HEK293 (cell line): Measurements from ENCODE around the gene CFI.

Experiments used
- CTCF ChIA-PET: fragments of 350-600 bp; formaldehyde crosslinking; extraction: SDS; loops from one replicate; lab custom pipeline; 2021; ENCODE audit warnings: antibody characterized with exemption; lab: Yijun Ruan, JAX
- POLR2A ChIA-PET: fragments of 300-600 bp; formaldehyde crosslinking; extraction: SDS; loops from one replicate; lab custom pipeline; 2020; ENCODE audit warnings: antibody characterized with exemption, inconsistent platforms; lab: Yijun Ruan, JAX
- H3K27ac ChIP-seq: fragments of 200-500 bp; sonication (Bioruptor generic); 2 replicates; pipeline ENCODE4 v1.5.1; 2014; ENCODE audit warnings: low read depth, low read length, control low read depth, inconsistent platforms; ENCODE audit errors: extremely low read depth
- H3K36me3 ChIP-seq, 2 experiments: fragments of 200-500 bp in 1 of 2; sonication (Bioruptor generic) in 1 of 2; 1 replicate in 1 of 2; 2 replicates in 1 of 2; pipeline ENCODE4 v1.5.1; 2014 to 2017; ENCODE audit warnings: inconsistent platforms in 2 of 2, low read length in 2 of 2; ENCODE audit not compliant: control insufficient read depth in 2 of 2, insufficient read depth in 1 of 2
- H3K4me1 ChIP-seq: fragments of 200-500 bp; sonication (Bioruptor generic); 2 replicates; pipeline ENCODE4 v1.5.1; 2014; ENCODE audit warnings: mild to moderate bottlenecking, low read length, inconsistent platforms; ENCODE audit not compliant: control insufficient read depth, insufficient read depth
- H3K4me3 ChIP-seq: 2 replicates; pipeline ENCODE4 v1.5.1; 2011; ENCODE audit warnings: low read depth, mild to moderate bottlenecking, control low read depth, low read length, moderate library complexity
- H3K9me3 ChIP-seq: fragments of 200-500 bp; sonication (Bioruptor generic); 2 replicates; pipeline ENCODE4 v1.5.1; 2014; ENCODE audit warnings: low read depth, low read length, inconsistent platforms; ENCODE audit not compliant: control insufficient read depth, insufficient read depth
- GFI1B ChIP-seq: fragments of 450-650 bp; formaldehyde crosslinking; IDR thresholded peaks from 2 replicates; pipeline ENCODE4 v1.5.1; 2016; ENCODE audit warnings: missing biosample characterization, missing genetic modification characterization
- HOXA7 ChIP-seq: sonication (generic); formaldehyde crosslinking; IDR thresholded peaks from 2 replicates; pipeline ENCODE4 v1.8.1; 2022; ENCODE audit warnings: missing genetic modification reagents, borderline replicate concordance
- INSM2 ChIP-seq: fragments of 450-650 bp; formaldehyde crosslinking; IDR thresholded peaks from 2 replicates; pipeline ENCODE4 v1.5.1; 2016; ENCODE audit warnings: missing biosample characterization, missing genetic modification characterization
- KLF17 ChIP-seq: fragments of 450-650 bp; formaldehyde crosslinking; IDR thresholded peaks from 2 replicates; pipeline ENCODE4 v1.5.1; 2016; ENCODE audit warnings: missing biosample characterization, missing genetic modification characterization
- SP2 ChIP-seq: fragments of 450-650 bp; formaldehyde crosslinking; IDR thresholded peaks from 2 replicates; pipeline ENCODE4 v1.5.1; 2016; ENCODE audit warnings: missing biosample characterization, missing genetic modification characterization
- SP3 ChIP-seq: fragments of 450-650 bp; formaldehyde crosslinking; IDR thresholded peaks from 2 replicates; pipeline ENCODE4 v1.5.1; 2016; ENCODE audit warnings: missing biosample characterization, missing genetic modification characterization
- ZBTB10 ChIP-seq: fragments of 450-650 bp; formaldehyde crosslinking; IDR thresholded peaks from 2 replicates; pipeline ENCODE4 v1.5.1; 2016; ENCODE audit warnings: missing biosample characterization, missing genetic modification characterization
- ZBTB48 ChIP-seq: fragments of 450-650 bp; formaldehyde crosslinking; IDR thresholded peaks from 2 replicates; pipeline ENCODE4 v1.5.1; 2016; ENCODE audit warnings: missing biosample characterization, missing genetic modification characterization
- ZBTB49 ChIP-seq: fragments of 450-650 bp; formaldehyde crosslinking; IDR thresholded peaks from 2 replicates; pipeline ENCODE4 v1.5.1; 2016; ENCODE audit warnings: missing biosample characterization, missing genetic modification characterization, low read depth
- ZBTB7A ChIP-seq: fragments of 450-650 bp; formaldehyde crosslinking; IDR thresholded peaks from 2 replicates; pipeline ENCODE4 v1.5.1; 2016; ENCODE audit warnings: low read depth, missing biosample characterization, missing genetic modification characterization
- ZNF16 ChIP-seq: fragments of 450-650 bp; formaldehyde crosslinking; IDR thresholded peaks from 2 replicates; pipeline ENCODE4 v1.5.1; 2016; ENCODE audit warnings: low read depth, missing biosample characterization, missing genetic modification characterization
- ZNF26 ChIP-seq: fragments of 450-650 bp; formaldehyde crosslinking; IDR thresholded peaks from 2 replicates; pipeline ENCODE4 v1.5.1; 2016; ENCODE audit warnings: missing biosample characterization, missing genetic modification characterization
- ZNF302 ChIP-seq: fragments of 450-650 bp; formaldehyde crosslinking; IDR thresholded peaks from 2 replicates; pipeline ENCODE4 v1.5.1; 2016; ENCODE audit warnings: missing biosample characterization, missing genetic modification characterization, low read depth
- ZNF324 ChIP-seq: fragments of 450-650 bp; formaldehyde crosslinking; IDR thresholded peaks from 2 replicates; pipeline ENCODE4 v1.5.1; 2016; ENCODE audit warnings: missing biosample characterization, missing genetic modification characterization
- ZNF362 ChIP-seq: fragments of 450-650 bp; formaldehyde crosslinking; IDR thresholded peaks from 2 replicates; pipeline ENCODE4 v1.5.1; 2016; ENCODE audit warnings: missing biosample characterization, missing genetic modification characterization
- ZNF513 ChIP-seq: fragments of 450-650 bp; IDR thresholded peaks from 2 replicates; pipeline ENCODE4 v1.5.1; 2018; ENCODE audit warnings: missing biosample characterization, missing genetic modification characterization
- ZNF548 ChIP-seq: fragments of 450-650 bp; formaldehyde crosslinking; IDR thresholded peaks from 2 replicates; pipeline ENCODE4 v1.5.1; 2016; ENCODE audit warnings: missing biosample characterization, missing genetic modification characterization
- ZNF571 ChIP-seq: fragments of 450-650 bp; formaldehyde crosslinking; IDR thresholded peaks from 2 replicates; pipeline ENCODE4 v1.5.0; 2017; ENCODE audit warnings: missing biosample characterization, missing genetic modification characterization
- ZNF580 ChIP-seq: fragments of 450-650 bp; formaldehyde crosslinking; IDR thresholded peaks from 2 replicates; pipeline ENCODE4 v1.5.1; 2016; ENCODE audit warnings: missing biosample characterization, missing genetic modification characterization
- ZNF621 ChIP-seq: fragments of 450-650 bp; formaldehyde crosslinking; IDR thresholded peaks from 2 replicates; pipeline ENCODE4 v1.5.1; 2017; ENCODE audit warnings: missing biosample characterization, missing genetic modification characterization
- ZNF677 ChIP-seq: fragments of 450-650 bp; IDR thresholded peaks from 2 replicates; pipeline ENCODE4 v1.5.0; 2018; ENCODE audit warnings: missing biosample characterization, mild to moderate bottlenecking, missing genetic modification characterization, moderate library complexity
- ZNF768 ChIP-seq: fragments of 450-650 bp; formaldehyde crosslinking; IDR thresholded peaks from 2 replicates; pipeline ENCODE4 v1.5.1; 2018; ENCODE audit warnings: missing biosample characterization, mild to moderate bottlenecking, missing genetic modification characterization
- ZNF843 ChIP-seq: fragments of 450-650 bp; formaldehyde crosslinking; IDR thresholded peaks from 2 replicates; pipeline ENCODE4 v1.5.1; 2016; ENCODE audit warnings: missing biosample characterization, missing genetic modification characterization

CFI gene

GRCh38 chr4:109760682-109761081 is 41.1 kb downstream of the CFI start:
- TF ChIP-seq ZNF26 (no peak), KLF17 (tag by site-specific recombination) (no peak), ZNF548 (tag by site-specific recombination) (no peak), HOXA7 (CRISPR knock-in tag) (no peak), ZNF302 (no peak), ZBTB48 (tag by site-specific recombination) (no peak), ZNF677 (tag by site-specific recombination) (no peak), ZNF843 (tag by site-specific recombination) (no peak), INSM2 (tag by site-specific recombination) (no peak), ZNF513 (no peak), ZNF571 (tag by site-specific recombination) (no peak), GFI1B (tag by site-specific recombination) (no peak), ZNF362 (tag by site-specific recombination) (no peak), ZBTB10 (tag by site-specific recombination) (no peak)
- no peak overlapping the region for H3K4me3 ChIP-seq
- no peak overlapping the region for H3K27ac ChIP-seq
- H3K4me1 ChIP-seq = no peaks in the 10 kb centered on the region
- POLR2A ChIA-PET = no interaction called here
- no peaks in the 10 kb centered on the region for H3K36me3 ChIP-seq
- no peaks in the 10 kb centered on the region for H3K9me3 ChIP-seq
- CTCF ChIA-PET = interaction anchor here (0.7 kb wide), 1 partner anchor 119 kb away, joined by 5 read pairs; no protein-coding TSS in a partner anchor

GRCh38 chr4:109755656-109756055 is 46.1 kb downstream of the CFI start:
- H3K27ac ChIP-seq = no peak overlapping the region
- CTCF ChIA-PET = no interaction called here
- no peaks in the 10 kb centered on the region for H3K36me3 ChIP-seq
- no peaks in the 10 kb centered on the region for H3K4me1 ChIP-seq
- H3K9me3 ChIP-seq = no peaks in the 10 kb centered on the region
- H3K4me3 ChIP-seq = no peak overlapping the region
- POLR2A ChIA-PET = no interaction called here
- TF ChIP-seq ZNF324 (tag by site-specific recombination) (no peak), ZBTB7A (tag by site-specific recombination) (no peak), ZBTB49 (tag by site-specific recombination) (no peak), ZNF16 (tag by site-specific recombination) (no peak), SP2 (tag by site-specific recombination) (no peak), ZNF768 (no peak), SP3 (tag by site-specific recombination) (no peak), ZNF580 (tag by site-specific recombination) (no peak), ZNF621 (tag by site-specific recombination) (no peak)
